Activated CD8-positive, alpha-beta memory T cell treated with anti-CD3 and anti-CD28 coated beads, Interleukin-2, amount 10 ng/mL, durations not matched to agents 7 days and 5 days (primary cell): Measurements from ENCODE around the gene ROBO1. TPM values are rescaled to one million over a fixed set of nuclear protein-coding genes. Genes with fewer than 3 reads are reported as not detected.

Experiments
- ATAC-seq: fragments of 150-1000 bp; cut with Tn5 transposase; one replicate; pipeline ENCODE4 v1.10.0; 2021; ENCODE audit warnings: moderate library complexity
- CTCF ChIA-PET: fragments of 350-600 bp; sonication (Branson Sonifier 250); formaldehyde crosslinking; loops from one replicate; lab custom pipeline; 2021; ENCODE audit warnings: antibody characterized with exemption; lab: Charles Lee
- DNase-seq: peaks from one replicate; pipeline ENCODE4 v3.0.0-alpha.2; 2020
- H3K27ac Mint-ChIP-seq: one replicate; pipeline ENCODE4 v1.8.0; 2021; ENCODE audit warnings: mild to moderate bottlenecking, mixed read lengths
- H3K27me3 Mint-ChIP-seq: one replicate; pipeline ENCODE4 v1.8.0; 2021; ENCODE audit warnings: mixed read lengths
- H3K36me3 Mint-ChIP-seq: one replicate; pipeline ENCODE4 v1.8.0; 2021; ENCODE audit warnings: mild to moderate bottlenecking, mixed read lengths
- H3K4me1 Mint-ChIP-seq: one replicate; pipeline ENCODE4 v1.8.0; 2021; ENCODE audit warnings: mixed read lengths
- H3K4me3 Mint-ChIP-seq: one replicate; pipeline ENCODE4 v1.8.0; 2021; ENCODE audit warnings: mild to moderate bottlenecking, moderate library complexity, mixed read lengths
- H3K9me3 Mint-ChIP-seq: one replicate; pipeline ENCODE4 v1.8.0; 2022; ENCODE audit warnings: low read depth, mixed read lengths
- total RNA-seq, 2 experiments: library from RNA; stranded (reverse); gene quantifications; one replicate each; pipeline ENCODE4 v1.2.3, GENCODE V29; 2021

ROBO1 gene
- total RNA-seq, 2 experiments from 2014 or later, result 0.32 to 0.87 TPM

DNA sequence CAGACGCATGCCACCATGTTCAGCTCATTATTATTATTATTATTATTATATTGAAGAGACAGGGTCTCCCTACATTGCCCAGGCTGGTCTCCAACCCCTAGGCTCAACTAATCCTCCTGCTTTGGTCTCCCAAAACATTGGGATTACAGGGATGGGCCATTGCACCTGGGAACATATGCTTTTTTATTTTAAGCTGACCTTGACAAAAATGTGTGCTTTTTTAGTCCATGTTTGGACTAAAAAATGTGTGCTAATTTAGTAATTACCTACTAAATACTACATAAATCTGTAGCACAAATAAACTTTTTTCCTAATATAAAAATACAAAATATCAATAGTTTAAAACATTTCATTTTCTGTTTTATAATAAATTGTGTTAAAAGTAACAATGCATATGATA lies 693.2 kb downstream of the ROBO1 start:
- CTCF ChIA-PET, result no interaction called here
- H3K4me3 Mint-ChIP-seq, result no peak overlapping the region
- DNase-seq (no peak), ATAC-seq (no peak)
- H3K36me3 Mint-ChIP-seq, result no peaks in the 10 kb centered on the region
- no peaks in the 10 kb centered on the region for H3K4me1 Mint-ChIP-seq
- no peak overlapping the region for H3K27ac Mint-ChIP-seq
- H3K27me3 Mint-ChIP-seq, result no peaks in the 10 kb centered on the region
- peaks cover 3% of the 10 kb centered on the region for H3K9me3 Mint-ChIP-seq

DNA sequence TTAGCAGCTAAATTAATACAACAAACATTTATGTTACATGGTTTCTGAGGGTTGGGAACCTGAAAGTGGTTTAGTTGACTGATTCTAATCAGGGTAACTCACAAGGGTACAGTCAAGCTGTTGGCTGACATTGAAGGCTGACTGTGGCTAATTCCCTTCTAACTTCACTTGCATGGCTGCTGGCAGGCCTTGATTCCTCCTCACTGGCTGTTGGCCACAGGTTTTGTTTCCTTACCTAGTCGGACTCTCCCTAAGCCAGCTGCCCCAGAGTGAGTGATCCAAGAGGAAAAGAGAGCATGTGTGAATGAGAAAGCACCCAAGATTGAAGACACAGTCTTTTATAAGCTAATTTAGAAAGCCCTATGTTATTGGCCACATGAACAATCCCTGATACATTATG lies 700.1 kb downstream of the ROBO1 start:
- DNase-seq (no peak), ATAC-seq (no peak)
- H3K9me3 Mint-ChIP-seq, result peaks cover 11% of the 10 kb centered on the region
- no peaks in the 10 kb centered on the region for H3K27me3 Mint-ChIP-seq
- no peaks in the 10 kb centered on the region for H3K36me3 Mint-ChIP-seq
- CTCF ChIA-PET, result no interaction called here
- no peaks in the 10 kb centered on the region for H3K4me1 Mint-ChIP-seq
- no peak overlapping the region for H3K27ac Mint-ChIP-seq
- no peak overlapping the region for H3K4me3 Mint-ChIP-seq

DNA sequence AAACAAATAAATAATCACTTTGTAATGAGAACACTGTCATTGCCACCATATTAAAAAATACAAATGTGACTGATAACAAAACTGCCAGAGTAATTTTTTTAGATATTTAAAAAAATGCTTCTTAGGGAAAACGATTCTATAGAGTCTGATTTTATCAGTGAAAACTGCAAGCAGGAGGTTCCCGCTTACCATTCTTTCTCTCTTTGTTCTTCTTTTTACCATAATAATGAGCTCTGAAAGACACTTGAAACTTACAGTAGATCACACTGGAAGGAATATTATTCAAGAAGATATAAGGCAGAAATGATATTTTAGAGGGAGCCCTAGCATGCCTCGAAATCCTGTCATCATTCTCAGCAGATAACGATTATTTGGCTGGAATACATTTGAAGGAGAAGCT lies 701.3 kb downstream of the ROBO1 start:
- Mint-ChIP-seq H3K4me3 (no peak overlapping the region), H3K36me3 (no peaks in the 10 kb centered on the region), H3K27ac (no peak overlapping the region), H3K9me3 (peaks cover 14% of the 10 kb centered on the region), H3K27me3 (no peaks in the 10 kb centered on the region), H3K4me1 (no peaks in the 10 kb centered on the region)
- DNase-seq, result no peak
- no peak for ATAC-seq
- CTCF ChIA-PET, result no interaction called here

DNA sequence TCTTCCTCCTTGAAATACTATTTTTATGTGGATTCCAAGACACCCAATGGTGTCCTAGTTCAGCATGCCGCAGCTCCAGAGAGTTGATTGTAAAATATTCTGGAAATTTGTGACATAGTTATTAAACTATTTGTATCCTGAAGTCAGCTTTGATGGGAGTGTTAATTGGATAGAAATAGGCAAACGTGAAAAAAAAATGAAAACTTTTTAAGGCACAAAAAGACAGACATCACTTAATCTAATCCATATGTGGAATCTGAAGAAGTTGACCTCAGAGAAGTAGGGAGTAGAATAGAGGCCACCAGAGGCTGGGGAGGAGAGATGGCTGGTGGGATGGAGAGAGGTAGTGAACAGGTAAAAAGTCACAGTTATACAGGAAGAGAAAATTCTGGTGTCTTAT lies 704.2 kb downstream of the ROBO1 start:
- Mint-ChIP-seq H3K36me3 (no peaks in the 10 kb centered on the region), H3K27me3 (no peaks in the 10 kb centered on the region), H3K27ac (no peak overlapping the region), H3K4me1 (no peaks in the 10 kb centered on the region), H3K9me3 (peaks cover 12% of the 10 kb centered on the region), H3K4me3 (no peak overlapping the region)
- CTCF ChIA-PET, result no interaction called here
- no peak for DNase-seq
- no peak for ATAC-seq

DNA sequence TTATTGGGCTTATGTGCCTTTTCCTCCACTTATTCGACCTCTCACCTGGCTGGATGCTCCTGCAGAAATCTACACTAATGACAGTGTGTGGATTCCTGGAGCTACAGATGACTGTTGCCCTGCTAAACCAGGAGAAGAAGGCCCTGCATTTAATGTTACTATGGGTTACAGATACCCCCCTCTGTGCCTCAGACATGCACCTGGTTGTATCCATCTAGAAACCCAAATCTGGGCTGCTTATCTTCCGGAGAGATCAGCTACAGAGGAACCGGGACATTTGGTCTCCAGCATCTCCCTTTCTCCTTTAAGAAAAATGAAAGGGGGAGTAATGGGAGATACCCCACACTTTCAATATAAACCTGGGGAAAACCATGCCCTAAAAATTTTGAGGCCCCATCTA lies 710.0 kb downstream of the ROBO1 start:
- Mint-ChIP-seq H3K9me3 (peaks cover 23% of the 10 kb centered on the region), H3K27ac (no peak overlapping the region), H3K4me3 (no peak overlapping the region), H3K36me3 (no peaks in the 10 kb centered on the region), H3K4me1 (no peaks in the 10 kb centered on the region), H3K27me3 (no peaks in the 10 kb centered on the region)
- DNase-seq (no peak), ATAC-seq (no peak)
- CTCF ChIA-PET, result no interaction called here

DNA sequence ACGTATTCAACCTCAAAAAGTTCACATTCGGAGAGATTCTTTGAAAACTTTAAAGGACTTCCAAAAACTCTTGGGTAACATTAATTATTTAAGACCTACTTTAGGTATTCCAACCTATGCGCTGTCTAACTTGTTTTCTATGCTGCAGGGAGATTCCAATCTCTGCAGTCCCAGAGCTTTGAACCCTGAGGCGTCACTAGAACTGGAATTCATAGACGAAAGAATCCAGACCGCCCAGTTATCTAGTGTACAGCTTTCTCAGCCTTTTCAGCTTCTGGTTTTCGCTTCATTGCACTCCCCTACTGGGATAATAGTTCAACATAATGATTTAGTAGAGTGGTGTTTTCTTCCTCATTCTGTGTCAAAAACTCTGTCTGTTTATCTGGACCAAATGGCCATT lies 711.3 kb downstream of the ROBO1 start:
- Mint-ChIP-seq H3K9me3 (peaks cover 30% of the 10 kb centered on the region), H3K4me3 (no peak overlapping the region), H3K36me3 (no peaks in the 10 kb centered on the region), H3K4me1 (no peaks in the 10 kb centered on the region), H3K27me3 (no peaks in the 10 kb centered on the region), H3K27ac (no peak overlapping the region)
- ATAC-seq (no peak), DNase-seq (no peak)
- CTCF ChIA-PET, result no interaction called here

DNA sequence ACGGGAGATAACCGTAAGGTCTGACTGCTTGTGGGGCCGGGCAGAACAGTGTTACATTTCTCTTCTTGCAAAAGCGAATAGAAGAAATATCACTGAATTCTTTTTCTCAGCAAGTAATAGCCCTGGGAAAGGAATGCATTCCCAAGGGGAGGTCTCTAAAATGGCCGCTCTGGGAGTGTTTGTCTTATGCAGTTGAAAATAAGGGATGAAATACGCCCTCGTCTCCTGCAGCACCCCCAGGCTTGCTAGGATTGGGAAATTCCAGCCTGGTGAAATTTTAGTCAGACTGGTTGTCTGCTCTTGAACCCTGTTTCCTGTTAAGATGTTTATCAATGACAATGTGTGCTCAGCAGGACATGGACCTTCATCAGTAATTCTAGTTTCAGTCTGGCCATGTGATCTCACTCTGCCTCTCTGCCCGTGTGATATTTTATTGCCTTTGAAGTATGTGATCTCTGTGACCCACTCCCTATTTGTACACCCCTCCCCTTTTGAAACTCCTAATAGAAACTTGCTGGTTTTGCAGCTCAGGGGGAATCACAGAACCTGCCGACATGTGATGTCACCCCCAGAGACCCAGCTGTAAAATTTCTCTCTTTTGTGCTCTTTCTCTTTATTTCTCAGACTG lies 715.6 kb downstream of the ROBO1 start:
- H3K4me1 Mint-ChIP-seq, result no peaks in the 10 kb centered on the region
- no peaks in the 10 kb centered on the region for H3K27me3 Mint-ChIP-seq
- CTCF ChIA-PET, result no interaction called here
- H3K4me3 Mint-ChIP-seq, result no peak overlapping the region
- DNase-seq (no peak), ATAC-seq (no peak)
- no peak overlapping the region for H3K27ac Mint-ChIP-seq
- H3K9me3 Mint-ChIP-seq, result peaks cover 32% of the 10 kb centered on the region
- no peaks in the 10 kb centered on the region for H3K36me3 Mint-ChIP-seq

DNA sequence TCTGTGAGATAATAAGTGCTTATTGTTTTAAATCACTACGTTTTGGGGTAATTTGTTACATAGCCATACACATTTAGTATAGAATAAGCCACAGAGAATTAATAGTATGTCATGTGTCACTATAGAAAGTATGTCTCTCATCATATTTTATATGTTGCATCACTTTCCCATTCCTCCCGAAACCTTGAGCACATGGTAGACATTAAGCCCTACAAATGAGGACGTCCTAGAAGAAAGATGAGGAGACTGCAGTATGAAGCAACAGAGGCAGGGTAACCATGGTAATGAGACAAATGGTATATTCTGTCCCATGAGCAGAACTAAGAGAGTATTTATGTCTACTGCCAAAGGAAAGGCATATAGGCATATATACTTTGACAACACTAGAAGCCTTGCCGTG lies 720.2 kb downstream of the ROBO1 start:
- Mint-ChIP-seq H3K27me3 (no peaks in the 10 kb centered on the region), H3K4me3 (no peak overlapping the region), H3K36me3 (no peaks in the 10 kb centered on the region), H3K9me3 (peaks cover 16% of the 10 kb centered on the region), H3K27ac (no peak overlapping the region), H3K4me1 (no peaks in the 10 kb centered on the region)
- CTCF ChIA-PET, result no interaction called here
- DNase-seq, result no peak
- ATAC-seq, result no peak

DNA sequence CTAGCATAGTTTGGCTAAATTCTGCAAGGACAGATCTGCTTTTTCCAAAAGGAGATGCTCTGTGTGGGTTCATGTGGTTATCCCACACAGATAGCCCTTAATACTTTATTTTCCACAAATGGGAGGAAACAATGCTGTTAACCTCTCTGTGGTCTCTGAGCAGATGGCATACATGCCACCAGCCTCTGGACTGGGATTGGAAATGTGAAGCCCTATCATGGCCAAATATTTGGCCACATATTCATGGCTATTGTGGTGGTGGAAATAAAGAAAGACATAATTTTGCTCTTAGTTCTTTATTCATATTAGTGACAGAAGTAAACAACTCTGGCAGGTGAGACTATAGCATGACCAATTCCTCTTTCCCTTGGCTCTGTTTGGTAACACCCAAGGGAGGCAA lies 726.2 kb downstream of the ROBO1 start:
- Mint-ChIP-seq H3K4me1 (no peaks in the 10 kb centered on the region), H3K36me3 (no peaks in the 10 kb centered on the region), H3K4me3 (no peak overlapping the region), H3K27me3 (no peaks in the 10 kb centered on the region), H3K9me3 (peaks cover 7% of the 10 kb centered on the region), H3K27ac (no peak overlapping the region)
- CTCF ChIA-PET, result no interaction called here
- no peak for ATAC-seq
- DNase-seq, result no peak

DNA sequence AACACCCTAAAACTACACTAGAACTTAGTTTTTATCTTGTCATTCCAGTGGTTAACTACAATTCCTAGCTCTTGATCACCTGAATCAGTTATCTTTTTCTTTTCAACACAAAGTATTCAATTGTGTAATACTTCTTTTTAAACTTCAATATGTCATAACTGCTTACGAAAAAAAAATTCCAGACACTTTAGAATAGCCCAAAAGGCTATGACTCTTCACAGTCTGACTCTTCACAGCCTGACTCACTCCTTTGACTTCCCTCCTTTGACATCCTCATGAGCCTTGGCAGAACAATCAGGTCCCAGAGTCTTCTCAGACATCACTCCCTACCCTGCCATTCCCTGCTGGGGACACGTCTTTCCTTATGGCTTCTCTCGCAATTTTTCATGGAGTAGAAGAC lies 727.1 kb downstream of the ROBO1 start:
- no peaks in the 10 kb centered on the region for H3K4me1 Mint-ChIP-seq
- no peak overlapping the region for H3K4me3 Mint-ChIP-seq
- H3K27me3 Mint-ChIP-seq, result no peaks in the 10 kb centered on the region
- CTCF ChIA-PET, result no interaction called here
- no peaks in the 10 kb centered on the region for H3K36me3 Mint-ChIP-seq
- ATAC-seq, result no peak
- no peak overlapping the region for H3K27ac Mint-ChIP-seq
- H3K9me3 Mint-ChIP-seq, result peaks cover 7% of the 10 kb centered on the region
- DNase-seq, result no peak

DNA sequence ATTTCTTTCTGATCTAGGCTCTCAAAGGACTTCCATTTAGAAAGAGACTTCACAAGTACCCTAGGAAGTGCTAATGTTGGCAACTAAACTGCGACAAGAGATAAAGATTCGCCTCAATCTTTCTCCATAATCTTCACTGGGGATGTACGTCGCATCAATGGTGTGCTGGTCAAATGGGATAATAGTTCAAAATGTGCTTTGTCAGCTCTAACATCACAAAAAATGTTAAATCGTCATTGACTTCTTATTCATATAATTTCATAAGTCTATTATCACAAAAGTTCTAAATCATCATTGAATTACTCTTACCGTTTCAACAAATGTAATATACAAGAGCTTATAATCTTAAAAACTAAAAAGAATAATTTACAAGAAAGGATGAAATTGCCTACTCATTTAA lies 727.7 kb downstream of the ROBO1 start:
- Mint-ChIP-seq H3K4me1 (no peaks in the 10 kb centered on the region), H3K27me3 (no peaks in the 10 kb centered on the region), H3K36me3 (no peaks in the 10 kb centered on the region), H3K4me3 (no peak overlapping the region), H3K27ac (no peak overlapping the region), H3K9me3 (peaks cover 7% of the 10 kb centered on the region)
- ATAC-seq (no peak), DNase-seq (no peak)
- CTCF ChIA-PET, result no interaction called here

DNA sequence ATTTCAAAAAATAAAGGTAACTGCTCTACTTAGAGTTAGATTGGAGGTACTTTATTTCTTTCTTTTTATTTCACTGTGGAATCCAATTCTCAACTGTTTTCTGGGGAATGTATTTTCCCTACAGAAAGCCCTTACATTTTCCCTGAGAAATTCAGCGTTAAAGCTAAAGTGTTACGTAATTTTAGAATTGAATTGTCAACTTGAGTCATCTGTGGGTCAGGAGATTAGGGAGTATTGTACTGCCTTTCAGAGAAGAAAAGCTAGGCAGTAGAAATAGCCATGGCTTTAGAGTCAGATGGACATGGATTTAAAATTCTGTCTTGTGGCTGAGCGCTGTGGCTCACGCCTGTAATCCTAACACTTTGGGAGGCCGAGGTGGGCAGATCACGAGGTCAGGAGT lies 728.6 kb downstream of the ROBO1 start:
- no peak overlapping the region for H3K27ac Mint-ChIP-seq
- no peaks in the 10 kb centered on the region for H3K4me1 Mint-ChIP-seq
- CTCF ChIA-PET, result no interaction called here
- no peaks in the 10 kb centered on the region for H3K27me3 Mint-ChIP-seq
- DNase-seq, result no peak
- H3K9me3 Mint-ChIP-seq, result peaks cover 7% of the 10 kb centered on the region
- H3K36me3 Mint-ChIP-seq, result no peaks in the 10 kb centered on the region
- ATAC-seq, result no peak
- H3K4me3 Mint-ChIP-seq, result no peak overlapping the region

DNA sequence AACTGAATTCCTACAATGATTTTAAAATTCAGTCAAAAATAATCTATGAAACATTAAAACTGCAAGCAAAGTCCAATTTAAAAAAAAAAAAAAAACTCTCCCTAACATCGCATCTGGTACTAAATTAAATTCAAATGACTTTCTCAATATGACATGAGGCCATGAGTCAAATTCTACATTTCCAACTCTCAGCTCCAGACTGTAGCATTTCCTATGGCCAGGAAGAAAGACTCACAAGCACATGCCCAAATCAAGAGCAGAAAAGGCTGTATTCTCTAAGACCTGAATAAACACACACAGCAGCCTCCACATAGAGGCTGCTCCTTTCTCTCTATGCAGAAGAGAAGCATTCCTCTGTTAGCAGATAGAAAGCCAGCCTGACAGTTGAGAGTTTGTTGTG lies 729.2 kb downstream of the ROBO1 start:
- no peaks in the 10 kb centered on the region for H3K27me3 Mint-ChIP-seq
- no peaks in the 10 kb centered on the region for H3K36me3 Mint-ChIP-seq
- CTCF ChIA-PET, result no interaction called here

DNA sequence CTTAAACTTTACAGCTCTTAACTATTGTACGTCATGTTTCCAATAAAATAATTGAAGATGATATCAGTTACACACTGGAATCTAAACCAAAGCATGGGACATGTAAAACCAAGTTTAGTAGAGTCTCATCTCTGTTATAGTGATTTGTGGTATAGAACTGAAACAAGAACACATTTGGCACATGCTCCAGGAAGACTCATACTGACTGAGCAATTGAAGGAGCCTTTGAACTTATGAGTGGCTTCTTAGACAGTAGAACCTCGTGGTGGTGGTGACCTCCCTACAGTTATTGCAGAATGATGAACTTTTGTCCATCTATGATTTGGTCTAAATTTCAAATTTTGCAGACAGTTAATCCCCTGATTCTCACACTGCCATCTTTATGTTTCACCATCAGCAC lies 729.7 kb downstream of the ROBO1 start:
- peaks cover 5% of the 10 kb centered on the region for H3K9me3 Mint-ChIP-seq
- H3K36me3 Mint-ChIP-seq, result no peaks in the 10 kb centered on the region
- ATAC-seq, result no peak
- H3K27me3 Mint-ChIP-seq, result no peaks in the 10 kb centered on the region
- CTCF ChIA-PET, result no interaction called here
- DNase-seq, result no peak
- H3K27ac Mint-ChIP-seq, result no peak overlapping the region
- no peak overlapping the region for H3K4me3 Mint-ChIP-seq
- no peaks in the 10 kb centered on the region for H3K4me1 Mint-ChIP-seq

More for the DNA sequence above, 729.2 kb downstream of the ROBO1 start:
- DNase-seq, result no peak
- peaks cover 5% of the 10 kb centered on the region for H3K9me3 Mint-ChIP-seq
- no peak overlapping the region for H3K4me3 Mint-ChIP-seq
- no peak for ATAC-seq
- H3K27ac Mint-ChIP-seq, result no peak overlapping the region
- H3K4me1 Mint-ChIP-seq, result no peaks in the 10 kb centered on the region
